Measurements from ENCODE around the gene TNFAIP1. TPM values are rescaled to one million over a fixed set of nuclear protein-coding genes. Genes with fewer than 3 reads are reported as not detected.

The TNFAIP1 gene
- total and polyA plus RNA-seq, 2 of the 4 experiments (the other 2 are of a cell fraction) = 49.1 to 62.9 TPM

DNA sequence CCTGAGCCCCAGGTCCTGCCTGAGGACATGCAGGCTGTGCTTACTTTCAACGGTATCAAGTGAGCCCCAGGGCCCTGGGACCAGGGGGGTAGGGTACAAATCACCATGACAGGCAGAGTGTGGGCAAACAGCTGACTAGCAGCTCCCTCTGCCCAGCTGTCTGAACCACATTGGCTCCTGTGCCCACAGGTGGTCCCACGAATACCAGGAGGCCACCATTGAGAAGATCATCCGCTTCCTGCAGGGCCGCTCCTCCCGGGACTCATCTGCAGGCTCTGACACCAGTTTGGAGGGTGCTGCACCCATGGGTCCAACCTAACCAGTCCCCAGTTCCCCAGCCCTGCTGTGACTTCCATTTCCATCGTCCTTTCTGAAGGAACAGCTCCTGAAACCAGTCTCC, 60.4 kb downstream of the TNFAIP1 start:
- H2AFZ ChIP-seq (replicated peaks; ENCODE audit: low read length, poor library complexity) = no peak overlapping the region
- H4K8ac ChIP-seq (ENCODE audit: low read depth in 2 of 2, low read length in 2 of 2) = no peak overlapping the region
- dilution Hi-C loops (cut with HindIII; ENCODE audit: low sequenced_read_pairs, unreplicated experiment) (no loop called here), intact Hi-C loops (cut with micrococcal nuclease) (no loop called here), in situ Hi-C loops (cut with MboI; ENCODE audit: low sequenced_read_pairs) (no loop called here)
- no peak overlapping the region for H3K4ac ChIP-seq (ENCODE audit: low read depth, low read length)
- no peak for TF ChIP-seq CHD1 (IDR thresholded peaks at IDR 0.05; ENCODE audit: low read depth, low read length)
- TF ChIP-seq SMC3 (IDR thresholded peaks at IDR 0.05; ENCODE audit: low read depth, low read length) = no peak
- no peak for TF ChIP-seq MXI1 (IDR thresholded peaks at IDR 0.05; ENCODE audit: borderline replicate concordance, low read depth, low read length)
- TF ChIP-seq MAZ (IDR thresholded peaks at IDR 0.05; ENCODE audit: borderline replicate concordance, low read depth, low read length) = no peak
- TF ChIP-seq CTCF (conservative IDR thresholded peaks at IDR 0.05; ENCODE audit: low read depth, low read length) = no peak
- no peak for TF ChIP-seq CEBPB (IDR thresholded peaks at IDR 0.05; ENCODE audit: low read depth, low read length)
- no peak for TF ChIP-seq MAFK (IDR thresholded peaks at IDR 0.05; ENCODE audit: low read depth, low read length)
- no peak for TF ChIP-seq RCOR1 (IDR thresholded peaks at IDR 0.05; ENCODE audit: insufficient replicate concordance, low read length)
- TF ChIP-seq RAD21 (IDR thresholded peaks at IDR 0.05; ENCODE audit: low read length) = no peak
- no peak for TF ChIP-seq RFX5 (IDR thresholded peaks at IDR 0.05; ENCODE audit: low read depth, low read length)
- no peak for TF ChIP-seq USF2 (IDR thresholded peaks at IDR 0.05; ENCODE audit: low read depth, low read length)
- TF ChIP-seq BHLHE40 (IDR thresholded peaks at IDR 0.05; ENCODE audit: low read depth, low read length) = no peak
- TF ChIP-seq POLR2A (IDR thresholded peaks at IDR 0.05; ENCODE audit: low read depth, low read length) = no peak
- no peak for TF ChIP-seq ELK1 (IDR thresholded peaks at IDR 0.05; ENCODE audit: borderline replicate concordance, low read depth, low read length)
- no peak for TF ChIP-seq NFE2L2 (IDR thresholded peaks at IDR 0.05; ENCODE audit: low read depth, low read length)
- no peak for TF ChIP-seq FOS (IDR thresholded peaks at IDR 0.05; ENCODE audit: low read depth, low read length)
- no peak overlapping the region for H4K91ac ChIP-seq (ENCODE audit: insufficient read depth, low read depth, low read length)
- no peak overlapping the region for H2AK9ac ChIP-seq (replicated peaks; ENCODE audit: low read depth, low read length, poor library complexity)
- no peak overlapping the region for H3K56ac ChIP-seq (ENCODE audit: extremely low read depth, insufficient read depth, low read length)
- H4K5ac ChIP-seq (ENCODE audit: low read depth, low read length) = no peak overlapping the region
- no peak overlapping the region for H3K14ac ChIP-seq (replicated peaks; ENCODE audit: low read depth, low read length)
- peaks cover 19% of the 10 kb centered on the region; the same call in 1 of the 2 replicates for H3K9me1 ChIP-seq (ENCODE audit: insufficient read depth, low read length)
- no peak overlapping the region for H3K18ac ChIP-seq (ENCODE audit: low read depth, low read length)
- H3K9ac ChIP-seq (ENCODE audit: low read depth, low read length) = no peak overlapping the region
- no peak overlapping the region for H2BK20ac ChIP-seq (ENCODE audit: low read depth, low read length)
- ChIA-PET POLR2A (ENCODE audit: unreplicated experiment) (no interaction called here), CTCF (no interaction called here)
- H3K4me2 ChIP-seq (ENCODE audit: low read depth, low read length) = no peak overlapping the region
- no peak overlapping the region for H2BK15ac ChIP-seq (ENCODE audit: low read depth, low read length)
- peak overlapping the region; percentile 16; the same call in 1 of the 2 replicates for H2AK5ac ChIP-seq (ENCODE audit: low read depth, low read length)
- no peak overlapping the region for H3K4me3 ChIP-seq (ENCODE audit: insufficient read depth, low read depth, low read length)
- H3K27ac ChIP-seq (ENCODE audit: insufficient read depth, low read length) = no peak overlapping the region
- no TSS peak for BruUV-seq (replicated peaks)
- no peaks in the 10 kb centered on the region for H3K27me3 ChIP-seq (ENCODE audit: control insufficient read depth, insufficient read depth, low read length)
- no peak overlapping the region for H3K23ac ChIP-seq (ENCODE audit: low read depth, low read length)
- no peaks in the 10 kb centered on the region for H3K79me1 ChIP-seq (ENCODE audit: low read depth in 1 of 2, low read length in 2 of 2)
- no peaks in the 10 kb centered on the region for H4K20me1 ChIP-seq (ENCODE audit: insufficient read depth, low read length)
- ATAC-seq (ENCODE audit: low read depth) (no peak), DNase-seq (no peak)
- no CpG with 5 or more reads among the region's 6 CpGs for WGBS, 2 experiments (ENCODE audit: extremely low coverage in 2 of 2, insufficient read length in 1 of 2)
- H2BK120ac ChIP-seq (ENCODE audit: low read depth, low read length) = no peak overlapping the region
- H2BK5ac ChIP-seq (ENCODE audit: low read depth, low read length, poor library complexity, severe bottlenecking) = no peak overlapping the region
- H3K9me3 ChIP-seq (ENCODE audit: control insufficient read depth, insufficient read depth, low read length) = no peaks in the 10 kb centered on the region
- peaks cover 9% of the 10 kb centered on the region for H3K4me1 ChIP-seq (ENCODE audit: control insufficient read depth, insufficient read depth, low read length)
- H3K36me3 ChIP-seq (ENCODE audit: control insufficient read depth, insufficient read depth, low read length) = peaks cover 32% of the 10 kb centered on the region

All from IMR-90 (cell line).